Spleen (tissue), 13 donors: ENCODE results near the gene FLT3LG. TPM values are rescaled to one million over a fixed set of nuclear protein-coding genes. Genes with fewer than 3 reads are reported as not detected.

Experiments used
- DNase-seq: peaks from one replicate; pipeline ENCODE4 v3.0.0-alpha.2; 2020
- H3K27ac ChIP-seq, 8 donors: fragments of 200-600 bp; sonication (generic) in 7 of 8; 1 replicate in 4 of 8; 2 replicates in 4 of 8; pipeline versions ENCODE4 v1.5.0 to v1.8.0; 2016 to 2021; ENCODE audit warnings: inconsistent platforms in 4 of 8, mild to moderate bottlenecking in 4 of 8, moderate library complexity in 1 of 8
- H3K27me3 ChIP-seq, 7 donors: fragments of 200-600 bp; sonication (generic) in 6 of 7; replicated peaks in 1 of 7; 1 replicate in 4 of 7; 2 replicates in 3 of 7; pipeline versions ENCODE4 v1.5.0 to v1.8.0; 2016 to 2021; ENCODE audit warnings: inconsistent platforms in 3 of 7, mild to moderate bottlenecking in 1 of 7
- H3K36me3 ChIP-seq, 6 donors: fragments of 200-600 bp; sonication (generic) in 5 of 6; 1 replicate in 4 of 6; 2 replicates in 2 of 6; pipeline versions ENCODE4 v1.5.0 to v1.8.0; 2016 to 2021; ENCODE audit warnings: inconsistent platforms in 2 of 6
- H3K4me1 ChIP-seq, 6 donors: fragments of 200-600 bp; sonication (generic) in 5 of 6; 1 replicate in 3 of 6; 2 replicates in 3 of 6; pipeline versions ENCODE4 v1.5.0 to v1.8.0; 2016 to 2021; ENCODE audit warnings: inconsistent platforms in 3 of 6
- H3K4me3 ChIP-seq, 8 donors: fragments of 200-600 bp; sonication (generic) in 7 of 8; 1 replicate in 4 of 8; 2 replicates in 4 of 8; pipeline versions ENCODE4 v1.5.0 to v1.8.0; 2016 to 2021; ENCODE audit warnings: inconsistent platforms in 4 of 8, mild to moderate bottlenecking in 4 of 8, moderate library complexity in 2 of 8
- H3K9me3 ChIP-seq, 8 donors: fragments of 200-600 bp; sonication (generic) in 7 of 8; 1 replicate in 4 of 8; 2 replicates in 4 of 8; pipeline versions ENCODE4 v1.5.0 to v1.8.0; 2016 to 2021; ENCODE audit warnings: inconsistent platforms in 4 of 8
- POLR2A ChIP-seq, 3 donors: fragments of 450-650 bp; IDR thresholded peaks; one replicate each; pipeline ENCODE4 v1.5.1; 2017; ENCODE audit warnings: antibody characterized with exemption in 3 of 3, mild to moderate bottlenecking in 1 of 3
- POLR2AphosphoS5 ChIP-seq, 3 donors: sonication (generic); formaldehyde crosslinking; IDR thresholded peaks; one replicate each; pipeline ENCODE4 v1.5.1; 2017; ENCODE audit warnings: antibody characterized with exemption in 3 of 3
- WGBS, 5 donors: extraction: QIAGEN DNeasy Blood & Tissue Kit in 3 of 5; methylation state at CpG; one replicate each; pipeline versions ENCODE4 v1.1.5 to v1.1.7; 2013 to 2018; 5-methylcytosine and 5-hydroxymethylcytosine counted together
- intact Hi-C: fragments of 100-400 bp; cut with DNase I; formaldehyde crosslinking; loops from one replicate; pipeline ENCODE4 v1.15.0; 2023; ENCODE audit warnings: low total_unique reads
- long read RNA-seq, 2 donors: transcript quantifications; one replicate each; lab custom pipeline, GENCODE V29; 2026
- polyA plus RNA-seq, 3 donors: library from polyadenylated mRNA; stranded (reverse); fragments of 200-250 nt; gene quantifications; one replicate each; pipeline ENCODE4 v1.2.1, GENCODE V29; 2013
- total RNA-seq, 7 donors: library from RNA; depleted of rRNA in 3 of 7; stranded (reverse); fragments of >200 nt in 3 of 7; fragmentation: NEBNext Ultra II Directional in 4 of 7; extraction: Animal tissue kit (Norgen Biotek cat#: 25700) in 4 of 7; gene quantifications; one replicate each; pipeline versions ENCODE4 v1.1.0 to v1.2.1, GENCODE V29; 2016 to 2021
- TF ChIP-seq, protein P1 (sequence below), 11 experiments: fragments of 200-600 bp in 7 of 11; fragments of 450-650 bp in 4 of 11; sonication (generic) in 4 of 11; IDR thresholded peaks in 8 of 11; conservative IDR thresholded peaks in 3 of 11; 1 replicate in 7 of 11; 2 replicates in 4 of 11; pipeline versions ENCODE4 v1.4.0 to v1.8.0; 2016 to 2021; ENCODE audit warnings: antibody characterized with exemption in 11 of 11, inconsistent platforms in 4 of 11, mild to moderate bottlenecking in 1 of 11
- donor health status: healthy with polysubstance abuse.
- donor health status: DM: no; HTN: no; CAD: no; lungs with moderate emphysema.
- donor health status: DM: no; HTN: no; CAD: no.
- donor health status: Bipolar disorder and iron deficiency.
- donor health status: healthy.
- donor health status: DM: no; HTN: no; CAD: no.
- donor health status: DM: yes; HTN: yes; CAD: no.

Gene FLT3LG, protein sequence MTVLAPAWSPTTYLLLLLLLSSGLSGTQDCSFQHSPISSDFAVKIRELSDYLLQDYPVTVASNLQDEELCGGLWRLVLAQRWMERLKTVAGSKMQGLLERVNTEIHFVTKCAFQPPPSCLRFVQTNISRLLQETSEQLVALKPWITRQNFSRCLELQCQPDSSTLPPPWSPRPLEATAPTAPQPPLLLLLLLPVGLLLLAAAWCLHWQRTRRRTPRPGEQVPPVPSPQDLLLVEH
- total RNA-seq (10 to 100 TPM; 11.2 to 32.8 (median 24.1) TPM), polyA plus RNA-seq (10 to 100 TPM; 16.4 to 26.4 (median 19.9) TPM)
- long read RNA-seq, donor 1, partial matches to known transcripts, result 0 of 2 reads
- long read RNA-seq, donor 1, other reads (novel, unspliced or antisense), result 0 of 2 reads
- long read RNA-seq, donor 2, partial matches to known transcripts, result 0 of 2 reads
- long read RNA-seq, donor 2, other reads (novel, unspliced or antisense), result 0 of 2 reads

DNA sequence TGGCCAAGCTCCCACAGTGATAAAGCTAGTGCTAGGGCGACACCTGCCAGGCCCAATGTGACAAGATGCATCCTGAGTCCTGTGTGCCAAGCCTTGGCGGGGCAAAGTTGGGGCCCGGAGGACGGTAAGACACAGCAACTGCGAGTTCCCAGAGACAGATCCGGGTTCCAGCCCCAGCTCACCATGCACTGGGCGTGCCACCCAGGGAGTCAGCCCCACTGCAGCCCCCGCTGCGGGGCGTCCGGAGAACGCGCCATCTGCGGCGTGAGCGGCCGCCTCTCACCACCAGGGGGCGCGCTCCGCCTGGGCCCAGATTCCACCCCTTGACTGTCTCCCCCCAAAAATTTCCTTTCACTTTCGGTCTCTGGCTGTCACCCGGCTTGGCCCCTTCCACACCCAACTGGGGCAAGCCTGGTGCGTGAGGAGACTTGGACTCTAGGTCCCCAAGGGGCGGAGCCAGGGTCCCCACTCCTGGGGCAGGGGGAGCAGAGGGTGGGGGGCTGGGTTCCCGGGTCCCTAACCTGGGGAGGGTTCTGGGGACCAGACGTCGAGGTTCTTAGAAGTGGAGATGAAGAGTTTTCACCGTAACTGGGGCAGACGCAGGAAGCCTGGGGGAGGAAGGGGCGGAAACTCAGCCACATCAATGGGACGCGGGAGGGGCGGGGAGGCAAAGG lies at the start of gene FLT3LG:
Gene FLT3LG, plus strand, starts transcription at position 348 of the 674 bp plus-strand sequence. CDS start 425 bp downstream, outside the sequence.
- peak; percentile 95 for DNase-seq
- H3K4me3 ChIP-seq, result peak within 1 kb of the TSS; percentile 52 to 74 (median 60)
- intact Hi-C loops, result no loop called here
- no peaks in the 10 kb centered on the region for H3K27me3 ChIP-seq
- no peaks in the 10 kb centered on the region for H3K9me3 ChIP-seq
- H3K36me3 ChIP-seq, result peaks cover 0 to 34% (median 0%) of the 10 kb centered on the region in 6 donors
- H3K27ac ChIP-seq, result peak within 1 kb of the TSS; percentile 80 to 95 (median 90)
- peak in 1 of 3 donors; percentile 17 for TF ChIP-seq POLR2A (IDR thresholded peaks at IDR 0.05)
- TF ChIP-seq, protein P1, sequence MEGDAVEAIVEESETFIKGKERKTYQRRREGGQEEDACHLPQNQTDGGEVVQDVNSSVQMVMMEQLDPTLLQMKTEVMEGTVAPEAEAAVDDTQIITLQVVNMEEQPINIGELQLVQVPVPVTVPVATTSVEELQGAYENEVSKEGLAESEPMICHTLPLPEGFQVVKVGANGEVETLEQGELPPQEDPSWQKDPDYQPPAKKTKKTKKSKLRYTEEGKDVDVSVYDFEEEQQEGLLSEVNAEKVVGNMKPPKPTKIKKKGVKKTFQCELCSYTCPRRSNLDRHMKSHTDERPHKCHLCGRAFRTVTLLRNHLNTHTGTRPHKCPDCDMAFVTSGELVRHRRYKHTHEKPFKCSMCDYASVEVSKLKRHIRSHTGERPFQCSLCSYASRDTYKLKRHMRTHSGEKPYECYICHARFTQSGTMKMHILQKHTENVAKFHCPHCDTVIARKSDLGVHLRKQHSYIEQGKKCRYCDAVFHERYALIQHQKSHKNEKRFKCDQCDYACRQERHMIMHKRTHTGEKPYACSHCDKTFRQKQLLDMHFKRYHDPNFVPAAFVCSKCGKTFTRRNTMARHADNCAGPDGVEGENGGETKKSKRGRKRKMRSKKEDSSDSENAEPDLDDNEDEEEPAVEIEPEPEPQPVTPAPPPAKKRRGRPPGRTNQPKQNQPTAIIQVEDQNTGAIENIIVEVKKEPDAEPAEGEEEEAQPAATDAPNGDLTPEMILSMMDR (IDR thresholded peaks at IDR 0.05 in 8 of 11, conservative IDR thresholded peaks at IDR 0.05 in 3 of 11), result peak; percentile 96 to 100 (median 99)
- peak; percentile 76 to 89 (median 78) for TF ChIP-seq POLR2AphosphoS5 (IDR thresholded peaks at IDR 0.05)
- 0 to 2% (median 1%) methylated on average over 25 to 33 of the region's 33 CpGs for WGBS, 5 donors
- H3K4me1 ChIP-seq, result peaks cover 28 to 96% (median 67%) of the 10 kb centered on the region in 6 donors

DNA sequence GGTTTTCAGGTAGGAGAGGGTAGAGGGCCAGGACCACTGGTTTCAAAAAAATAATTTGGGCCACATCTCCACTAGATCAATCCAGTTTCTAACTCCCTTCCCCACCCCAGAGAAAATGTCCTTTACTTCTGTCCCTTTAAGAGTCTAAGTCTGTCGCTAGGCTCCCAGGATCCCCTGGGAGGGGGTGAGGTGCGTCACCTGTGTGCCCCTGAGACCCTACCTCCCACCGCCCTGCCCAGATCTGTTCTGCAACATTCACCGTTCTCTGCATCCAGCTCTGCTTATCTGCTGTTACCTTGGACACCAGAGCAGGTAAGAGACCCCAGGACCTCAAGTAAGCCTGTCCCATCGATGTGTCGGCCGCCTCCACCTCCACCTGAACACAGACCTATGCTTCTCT lies 48.8 kb upstream of the FLT3LG start, which contains the start of gene GFY:
Gene GFY, plus strand, starts transcription at position 211 of the 400 bp plus-strand sequence. CDS start 1,043 bp downstream, outside the sequence.
- H3K27ac ChIP-seq, result no peak within 1 kb of the TSS
- intact Hi-C loops, result no loop called here
- 44 to 74% (median 64%) methylated on average over 6 to 7 of the region's 7 CpGs for WGBS, 5 donors
- DNase-seq, result no peak
- H3K4me1 ChIP-seq, result peaks cover 27 to 66% (median 46%) of the 10 kb centered on the region in 6 donors
- peaks cover 5 to 100% (median 97%) of the 10 kb centered on the region in 7 donors for H3K27me3 ChIP-seq
- no peak within 1 kb of the TSS for H3K4me3 ChIP-seq
- TF ChIP-seq POLR2AphosphoS5 (IDR thresholded peaks at IDR 0.05) (no peak), POLR2A (IDR thresholded peaks at IDR 0.05) (no peak)
- TF ChIP-seq, protein P1 (IDR thresholded peaks at IDR 0.05 in 8 of 11, conservative IDR thresholded peaks at IDR 0.05 in 3 of 11), result no peak
- no peaks in the 10 kb centered on the region for H3K36me3 ChIP-seq
- H3K9me3 ChIP-seq, result no peaks in the 10 kb centered on the region

DNA sequence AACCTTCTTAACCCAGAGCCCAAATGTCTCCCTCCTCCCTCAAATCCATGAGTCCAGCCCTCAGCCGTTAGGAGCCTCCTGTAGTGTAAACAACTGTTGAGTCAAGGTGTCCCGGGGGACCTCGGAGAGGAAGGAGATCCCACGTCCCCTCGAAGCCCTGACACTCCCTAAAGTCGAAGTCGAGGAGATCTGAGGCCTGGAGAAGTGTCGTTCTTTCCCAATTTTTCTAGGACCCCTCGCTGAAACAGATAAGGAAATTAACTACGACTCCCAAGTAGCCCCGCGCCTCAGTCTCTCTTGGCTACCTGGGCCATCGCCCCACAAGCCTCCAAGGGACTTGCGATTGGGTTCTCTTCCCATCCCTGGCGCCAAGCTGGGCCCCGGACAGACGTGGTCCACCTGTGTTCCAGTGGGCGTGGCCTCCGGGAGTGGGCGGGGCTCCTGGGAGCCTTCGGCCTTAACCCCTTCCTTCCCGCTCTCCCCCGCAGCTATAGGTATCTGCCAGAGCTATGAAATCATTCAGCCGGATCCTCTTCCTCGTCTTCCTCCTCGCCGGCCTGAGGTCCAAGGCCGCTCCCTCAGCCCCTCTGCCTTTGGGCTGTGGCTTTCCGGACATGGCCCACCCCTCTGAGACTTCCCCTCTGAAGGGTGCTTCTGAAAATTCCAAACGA lies 48.0 kb upstream of the FLT3LG start:
- TF ChIP-seq POLR2A (IDR thresholded peaks at IDR 0.05) (no peak), POLR2AphosphoS5 (IDR thresholded peaks at IDR 0.05) (no peak)
- TF ChIP-seq, protein P1 (IDR thresholded peaks at IDR 0.05 in 8 of 11, conservative IDR thresholded peaks at IDR 0.05 in 3 of 11), result no peak
- H3K4me1 ChIP-seq, result peaks cover 26 to 58% (median 41%) of the 10 kb centered on the region in 6 donors
- no peaks in the 10 kb centered on the region for H3K36me3 ChIP-seq
- intact Hi-C loops, result no loop called here
- peaks cover 5 to 100% (median 97%) of the 10 kb centered on the region in 7 donors for H3K27me3 ChIP-seq
- no peak for DNase-seq
- H3K9me3 ChIP-seq, result no peaks in the 10 kb centered on the region
- H3K27ac ChIP-seq, result no peak overlapping the region
- WGBS, 5 donors, result 5 to 11% (median 5%) methylated on average over 15 to 30 of the region's 30 CpGs
- H3K4me3 ChIP-seq, result no peak overlapping the region
